K562 (cell line): Measurements from ENCODE around the gene CDRT15. TPM values are rescaled to one million over a fixed set of nuclear protein-coding genes. Genes with fewer than 3 reads are reported as not detected.

ENCODE experiments used
- BRCA1 ChIP-seq, 2 experiments: fragments of 450-650 bp in 1 of 2; sonication (generic) in 1 of 2; formaldehyde crosslinking in 1 of 2; IDR thresholded peaks; 2 replicates each; pipeline versions ENCODE4 v1.5.0 to v1.6.1; 2017 to 2020; ENCODE audit warnings: mild to moderate bottlenecking in 1 of 2, missing genetic modification reagents in 1 of 2
- CBFA2T3 ChIP-seq: fragments of 450-650 bp; IDR thresholded peaks from 2 replicates; pipeline ENCODE4 v1.6.1; 2017
- CTBP1 ChIP-seq: fragments of 450-650 bp; IDR thresholded peaks from 2 replicates; pipeline ENCODE4 v1.6.1; 2016; ENCODE audit warnings: borderline replicate concordance
- EHMT2 ChIP-seq: fragments of 450-650 bp; IDR thresholded peaks from 2 replicates; pipeline ENCODE4 v1.6.1; 2018; ENCODE audit warnings: antibody characterized with exemption
- HDGF ChIP-seq: fragments of 450-650 bp; IDR thresholded peaks from 2 replicates; pipeline ENCODE4 v1.6.1; 2016
- IFI16 ChIP-seq: fragments of 250-450 bp; sonication (Bioruptor Pico); IDR thresholded peaks from 2 replicates; pipeline ENCODE4 v2.1.2; 2022; ENCODE audit warnings: mild to moderate bottlenecking, inconsistent platforms
- ILF3 ChIP-seq: fragments of 450-650 bp; IDR thresholded peaks from 2 replicates; pipeline ENCODE4 v1.6.1; 2018; ENCODE audit warnings: antibody characterized with exemption, mild to moderate bottlenecking, moderate library complexity, borderline replicate concordance
- LEF1 ChIP-seq: fragments of 450-650 bp; IDR thresholded peaks from 2 replicates; pipeline ENCODE4 v1.6.1; 2016; ENCODE audit warnings: mild to moderate bottlenecking
- MAFG ChIP-seq: fragments of 450-650 bp; conservative IDR thresholded peaks from 2 replicates; pipeline ENCODE4 v1.6.1; 2016; ENCODE audit warnings: missing genetic modification characterization, missing compliant biosample characterization
- MYC ChIP-seq, 2 experiments: fragments of 250-450 bp in 1 of 2; sonication (Bioruptor Pico) in 1 of 2; IDR thresholded peaks; 2 replicates each; pipeline versions ENCODE4 v1.5.1 to v1.6.1; 2012 to 2021; ENCODE audit warnings: low read depth in 2 of 2, borderline replicate concordance in 1 of 2, improper control_type of control experiment in 1 of 2, low read length in 1 of 2, mild to moderate bottlenecking in 1 of 2, moderate library complexity in 1 of 2
- NFE2 ChIP-seq: IDR thresholded peaks from 2 replicates; pipeline ENCODE4 v1.6.1; 2014; ENCODE audit warnings: antibody characterized with exemption, low read depth
- NFXL1 ChIP-seq: fragments of 450-650 bp; formaldehyde crosslinking; IDR thresholded peaks from 2 replicates; pipeline ENCODE4 v1.4.0; 2021; ENCODE audit warnings: mild to moderate bottlenecking
- PHF8 ChIP-seq: fragments of 200-600 bp; sonication (generic); IDR thresholded peaks from 2 replicates; pipeline ENCODE4 v1.6.1; 2012; ENCODE audit warnings: mixed run types, mild to moderate bottlenecking, inconsistent platforms, low read length, moderate library complexity, borderline replicate concordance
- RBM39 ChIP-seq: fragments of 200-400 bp; formaldehyde crosslinking; optimal IDR thresholded peaks from 2 replicates; pipeline ENCODE3; 2018; ENCODE audit warnings: low read depth, low read length
- RFX7 ChIP-seq: fragments of 250-450 bp; sonication (Bioruptor Pico); IDR thresholded peaks from 2 replicates; pipeline ENCODE4 v1.5.1; 2021; ENCODE audit warnings: mild to moderate bottlenecking
- SRSF9 ChIP-seq: fragments of 200-400 bp; formaldehyde crosslinking; IDR thresholded peaks from 2 replicates; pipeline ENCODE4 v1.6.1; 2017; ENCODE audit warnings: low read depth, low read length, borderline replicate concordance
- TAF7 ChIP-seq: fragments of 450-650 bp; IDR thresholded peaks from 2 replicates; pipeline ENCODE4 v1.6.1; 2016; ENCODE audit warnings: missing genetic modification characterization, missing compliant biosample characterization
- TFAM ChIP-seq: fragments of 250-450 bp; sonication (Bioruptor Pico); conservative IDR thresholded peaks from 2 replicates; pipeline ENCODE4 v1.5.0; 2021; ENCODE audit warnings: mild to moderate bottlenecking, moderate library complexity
- ZC3H4 ChIP-seq: sonication (generic); formaldehyde crosslinking; IDR thresholded peaks from 2 replicates; pipeline ENCODE4 v1.9.0; 2021; ENCODE audit warnings: missing genetic modification reagents, borderline replicate concordance
- ZKSCAN1 ChIP-seq: fragments of 150-350 bp; IDR thresholded peaks from 2 replicates; pipeline ENCODE4 v1.6.1; 2016; ENCODE audit warnings: low read depth, low read length
- ZKSCAN3 ChIP-seq: fragments of 250-450 bp; sonication (Bioruptor Pico); IDR thresholded peaks from 2 replicates; pipeline ENCODE4 v1.4.0; 2020
- ZNF23 ChIP-seq: fragments of 250-450 bp; sonication (Bioruptor Pico); IDR thresholded peaks from 2 replicates; pipeline ENCODE4 v1.4.0; 2020; ENCODE audit warnings: mild to moderate bottlenecking
- ZNF561 ChIP-seq: fragments of 450-650 bp; formaldehyde crosslinking; conservative IDR thresholded peaks from 2 replicates; pipeline ENCODE4 v1.4.0; 2020; ENCODE audit warnings: mild to moderate bottlenecking, moderate library complexity
- ZNF75A ChIP-seq: fragments of 450-650 bp; formaldehyde crosslinking; IDR thresholded peaks from 2 replicates; pipeline ENCODE4 v1.4.0; 2020; ENCODE audit warnings: mild to moderate bottlenecking
- polyA plus RNA-seq, 8 experiments: library from polyadenylated mRNA; depleted of rRNA in 4 of 8; stranded (reverse) in 5 of 8; unstranded in 3 of 8; fragments of >200 nt; fragmentation: Nextera tagmentation in 2 of 8; fragmentation: Illumina TruSeq in 1 of 8; extraction: Ambion mirVana in 2 of 8; extraction: Trizol in 1 of 8; gene quantifications; 2 replicates each; pipeline versions ENCODE4 v1.2.1 to v1.2.3, GENCODE V29; 2011 to 2014; ENCODE audit warnings: inconsistent platforms in 1 of 8, missing spikeins in 1 of 8
- total RNA-seq, 7 experiments: library from RNA; depleted of rRNA in 6 of 7; stranded (reverse); fragments of >200 nt in 6 of 7; fragmentation: Illumina TruSeq in 2 of 7; extraction: Trizol in 2 of 7; gene quantifications; 2 replicates each; pipeline versions ENCODE4 v1.2.1 to v1.2.3, GENCODE V29; 2011 to 2021; ENCODE audit warnings: low replicate concordance in 1 of 7
- TF ChIP-seq, protein P1 (sequence below): fragments of 250-450 bp; sonication (Bioruptor Pico); IDR thresholded peaks from 2 replicates; pipeline ENCODE4 v1.4.0; 2020; ENCODE audit warnings: borderline replicate concordance
- TF ChIP-seq, protein P2 (sequence below), 2 experiments: fragments of 450-650 bp in 1 of 2; IDR thresholded peaks; 2 replicates each; pipeline ENCODE4 v1.6.1; 2011 to 2017; ENCODE audit warnings: low read depth in 2 of 2, antibody characterized with exemption in 1 of 2, borderline replicate concordance in 1 of 2, low read length in 1 of 2, mild to moderate bottlenecking in 1 of 2, mixed read lengths in 1 of 2; ENCODE audit not compliant: control insufficient read depth in 1 of 2
- TF ChIP-seq, protein P3 (sequence below): fragments of 450-650 bp; formaldehyde crosslinking; conservative IDR thresholded peaks from 2 replicates; pipeline ENCODE4 v1.4.0; 2022; ENCODE audit warnings: mild to moderate bottlenecking, missing genetic modification characterization

Gene CDRT15
- total and polyA plus RNA-seq, 9 of the 15 experiments (the other 6 are each of a cell fraction or from before 2014, with no cell fraction given) = not detected

DNA sequence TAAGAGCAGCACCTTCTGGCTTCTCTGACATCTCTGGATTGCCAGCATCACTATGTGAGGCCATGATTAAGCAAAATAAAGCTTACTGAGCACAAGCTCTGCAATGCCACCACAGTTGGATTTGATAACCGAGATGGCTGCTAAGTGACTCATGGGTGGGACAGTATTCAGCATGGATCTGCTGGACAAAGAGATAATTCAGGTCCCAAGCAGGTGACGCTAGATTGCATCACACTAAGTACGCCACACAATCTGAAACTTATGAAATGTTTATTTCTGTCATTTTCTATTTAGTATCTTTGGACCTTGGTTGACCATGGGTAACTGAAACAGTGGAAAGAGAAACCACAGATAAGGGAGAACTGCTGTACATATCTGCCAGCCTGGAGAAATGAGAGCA lies 27.4 kb downstream of the CDRT15 start (continued):
- TF ChIP-seq ZC3H4 (CRISPR knock-in tag) (no peak), CTBP1 (peak; percentile 78; the same call in 1 of the 2 replicates), ILF3 (no peak), TAF7 (tag) (no peak), IFI16 (CRISPR knock-in tag) (no peak), MYC (IDR thresholded peaks at IDR 0.05; ENCODE audit: low read depth, low read length) (no peak), MYC (CRISPR knock-in tag; IDR thresholded peaks at IDR 0.05; ENCODE audit: borderline replicate concordance, low read depth) (no peak), SRSF9 (no peak), RBM39 (no peak), ZNF23 (no peak), NFXL1 (CRISPR knock-in tag) (no peak), ZKSCAN3 (CRISPR knock-in tag) (no peak), TFAM (CRISPR knock-in tag) (no peak), ZNF561 (CRISPR knock-in tag) (no peak), HDGF (no peak), NFE2 (peak; percentile 82), PHF8 (no peak), RFX7 (no peak), BRCA1 (IDR thresholded peaks at IDR 0.05) (no peak), BRCA1 (CRISPR knock-in tag; IDR thresholded peaks at IDR 0.05) (no peak), LEF1 (peak; percentile 37; the same call in 1 of the 2 replicates), ZKSCAN1 (no peak), CBFA2T3 (peak; percentile 83), MAFG (tag) (peak; percentile 76), EHMT2 (no peak), ZNF75A (CRISPR knock-in tag) (no peak)
- TF ChIP-seq, protein P1, sequence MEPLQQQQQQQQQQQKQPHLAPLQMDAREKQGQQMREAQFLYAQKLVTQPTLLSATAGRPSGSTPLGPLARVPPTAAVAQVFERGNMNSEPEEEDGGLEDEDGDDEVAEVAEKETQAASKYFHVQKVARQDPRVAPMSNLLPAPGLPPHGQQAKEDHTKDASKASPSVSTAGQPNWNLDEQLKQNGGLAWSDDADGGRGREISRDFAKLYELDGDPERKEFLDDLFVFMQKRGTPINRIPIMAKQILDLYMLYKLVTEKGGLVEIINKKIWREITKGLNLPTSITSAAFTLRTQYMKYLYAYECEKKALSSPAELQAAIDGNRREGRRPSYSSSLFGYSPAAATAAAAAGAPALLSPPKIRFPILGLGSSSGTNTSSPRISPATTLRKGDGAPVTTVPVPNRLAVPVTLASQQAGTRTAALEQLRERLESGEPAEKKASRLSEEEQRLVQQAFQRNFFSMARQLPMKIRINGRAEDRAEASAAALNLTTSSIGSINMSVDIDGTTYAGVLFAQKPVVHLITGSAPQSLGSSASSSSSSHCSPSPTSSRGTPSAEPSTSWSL (CRISPR knock-in tag) = no peak
- TF ChIP-seq, protein P2, sequence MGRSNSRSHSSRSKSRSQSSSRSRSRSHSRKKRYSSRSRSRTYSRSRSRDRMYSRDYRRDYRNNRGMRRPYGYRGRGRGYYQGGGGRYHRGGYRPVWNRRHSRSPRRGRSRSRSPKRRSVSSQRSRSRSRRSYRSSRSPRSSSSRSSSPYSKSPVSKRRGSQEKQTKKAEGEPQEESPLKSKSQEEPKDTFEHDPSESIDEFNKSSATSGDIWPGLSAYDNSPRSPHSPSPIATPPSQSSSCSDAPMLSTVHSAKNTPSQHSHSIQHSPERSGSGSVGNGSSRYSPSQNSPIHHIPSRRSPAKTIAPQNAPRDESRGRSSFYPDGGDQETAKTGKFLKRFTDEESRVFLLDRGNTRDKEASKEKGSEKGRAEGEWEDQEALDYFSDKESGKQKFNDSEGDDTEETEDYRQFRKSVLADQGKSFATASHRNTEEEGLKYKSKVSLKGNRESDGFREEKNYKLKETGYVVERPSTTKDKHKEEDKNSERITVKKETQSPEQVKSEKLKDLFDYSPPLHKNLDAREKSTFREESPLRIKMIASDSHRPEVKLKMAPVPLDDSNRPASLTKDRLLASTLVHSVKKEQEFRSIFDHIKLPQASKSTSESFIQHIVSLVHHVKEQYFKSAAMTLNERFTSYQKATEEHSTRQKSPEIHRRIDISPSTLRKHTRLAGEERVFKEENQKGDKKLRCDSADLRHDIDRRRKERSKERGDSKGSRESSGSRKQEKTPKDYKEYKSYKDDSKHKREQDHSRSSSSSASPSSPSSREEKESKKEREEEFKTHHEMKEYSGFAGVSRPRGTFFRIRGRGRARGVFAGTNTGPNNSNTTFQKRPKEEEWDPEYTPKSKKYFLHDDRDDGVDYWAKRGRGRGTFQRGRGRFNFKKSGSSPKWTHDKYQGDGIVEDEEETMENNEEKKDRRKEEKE (IDR thresholded peaks at IDR 0.05; ENCODE audit: borderline replicate concordance in 1 of 2, control insufficient read depth in 1 of 2, low read depth in 2 of 2, low read length in 1 of 2) = no peak
- TF ChIP-seq, protein P3, sequence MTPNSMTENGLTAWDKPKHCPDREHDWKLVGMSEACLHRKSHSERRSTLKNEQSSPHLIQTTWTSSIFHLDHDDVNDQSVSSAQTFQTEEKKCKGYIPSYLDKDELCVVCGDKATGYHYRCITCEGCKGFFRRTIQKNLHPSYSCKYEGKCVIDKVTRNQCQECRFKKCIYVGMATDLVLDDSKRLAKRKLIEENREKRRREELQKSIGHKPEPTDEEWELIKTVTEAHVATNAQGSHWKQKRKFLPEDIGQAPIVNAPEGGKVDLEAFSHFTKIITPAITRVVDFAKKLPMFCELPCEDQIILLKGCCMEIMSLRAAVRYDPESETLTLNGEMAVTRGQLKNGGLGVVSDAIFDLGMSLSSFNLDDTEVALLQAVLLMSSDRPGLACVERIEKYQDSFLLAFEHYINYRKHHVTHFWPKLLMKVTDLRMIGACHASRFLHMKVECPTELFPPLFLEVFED (CRISPR knock-in tag) = no peak
